ENCODE data around the gene TCEA2.
A peak's percentile ranks its signal among the peaks of the same experiment; 100 is the strongest.

The TCEA2 gene

GRCh38 chr20:64067005-64067632 is 4.1 kb downstream of the TCEA2 start:
- no peak for DNase-seq

GRCh38 chr20:64067733-64068307 is 4.8 kb downstream of the TCEA2 start:
- DNase-seq, result no peak

- DNase-seq, result no peak
Measured at GRCh38 chr20:64068386-64069208, 5.6 kb downstream of the TCEA2 start.

GRCh38 chr20:64069209-64069613 is 6.2 kb downstream of the TCEA2 start:
- DNase-seq, result no peak

GRCh38 chr20:64069614-64070243 is 6.7 kb downstream of the TCEA2 start:
- DNase-seq, result peak; percentile 52

GRCh38 chr20:64070244-64070993 is 7.4 kb downstream of the TCEA2 start:
- no peak for DNase-seq

- DNase-seq, result no peak
Measured at GRCh38 chr20:64071341-64072332, 8.6 kb downstream of the TCEA2 start.

GRCh38 chr20:64072498-64073063 is 9.6 kb downstream of the TCEA2 start:
- no peak for DNase-seq

- no peak for DNase-seq
Measured at GRCh38 chr20:64073476-64074183, 10.6 kb downstream of the TCEA2 start.

- no peak for DNase-seq
Measured at GRCh38 chr20:64074184-64074789, 11.3 kb downstream of the TCEA2 start.

- DNase-seq, result no peak
Measured at GRCh38 chr20:64074963-64075362, 12.0 kb downstream of the TCEA2 start.

GRCh38 chr20:64075556-64075955 is 12.6 kb downstream of the TCEA2 start:
- no peak for DNase-seq

GRCh38 chr20:64076061-64076997 is 13.3 kb downstream of the TCEA2 start:
- DNase-seq, result no peak

GRCh38 chr20:64077094-64077493 is 14.1 kb downstream of the TCEA2 start:
- peak; percentile 66 for DNase-seq

GRCh38 chr20:64077541-64077875 is 14.5 kb downstream of the TCEA2 start:
- DNase-seq, result no peak

- peak; percentile 68 for DNase-seq
Measured at GRCh38 chr20:64077876-64078551, 15.0 kb downstream of the TCEA2 start.

- no peak for DNase-seq
Measured at GRCh38 chr20:64078934-64079272, 15.9 kb downstream of the TCEA2 start.

GRCh38 chr20:64079273-64080012 is 16.4 kb downstream of the TCEA2 start, which contains the start of gene RGS19:
Gene RGS19 (minus strand): TSS chr20:64079518. CDS start chr20:64076886, 2,632 bp downstream.
- DNase-seq, result peak; percentile 75

Measured in stimulated activated CD8-positive, alpha-beta memory T cell treated with anti-CD3 and anti-CD28 coated beads, Interleukin-4, amount 100 ng/mL, for 48 hours (primary cell).